GM12878 (cell line): ENCODE measurements around the gene CLDN10. TPM values are rescaled to one million over a fixed set of nuclear protein-coding genes. Genes with fewer than 3 reads are reported as not detected.

Experiments used
- ATAC-seq: fragments of 200-7000 bp; cut with Tn5 transposase; 3 replicates; pipeline ENCODE4 v1.9.1; 2020; ENCODE audit warnings: mild to moderate bottlenecking, moderate library complexity
- BruUV-seq: library from RNA; stranded (reverse); fragments of 400-500 nt; replicated peaks from 2 replicates; lab custom pipeline; 2021; lab: Mats Ljungman, UMichigan
- CTCF ChIA-PET: fragments of 300-600 bp; sonication (Branson Sonifier 250); formaldehyde crosslinking; extraction: SDS; loops from one replicate; lab custom pipeline; 2021; ENCODE audit warnings: inconsistent platforms; lab: Yijun Ruan, JAX
- POLR2A ChIA-PET: fragments of 350-600 bp; formaldehyde crosslinking; extraction: SDS; loops from one replicate; lab custom pipeline; 2021; ENCODE audit warnings: inconsistent platforms; lab: Charles Lee
- RAD21 ChIA-PET: fragments of 300-600 bp; sonication (Branson Sonifier 250); formaldehyde crosslinking; loops from one replicate; lab custom pipeline; 2023; ENCODE audit warnings: antibody characterized with exemption; ENCODE audit not compliant: unreplicated experiment; lab: Charles Lee
- SMC1A ChIA-PET: fragments of 300-600 bp; sonication (Branson Sonifier 250); formaldehyde crosslinking; loops from one replicate; lab custom pipeline; 2023; ENCODE audit not compliant: unreplicated experiment, uncharacterized antibody; lab: Charles Lee
- DNase-seq: peaks from one replicate; pipeline ENCODE4 v3.0.0-alpha.2; 2011; ENCODE audit warnings: low read depth, low spot score
- FAIRE-seq: peaks from 3 replicates; lab custom pipeline; 2011; peaks lifted over from hg19 to GRCh38; lab: Jason Lieb, UNC
- H2AFZ ChIP-seq: 2 replicates; pipeline ENCODE4 v1.6.0; 2011; ENCODE audit warnings: low read depth, low read length, control low read depth; ENCODE audit not compliant: control insufficient read depth
- H3K27ac ChIP-seq: 2 replicates; pipeline ENCODE4 v1.5.1; 2011; ENCODE audit warnings: control low read depth; ENCODE audit not compliant: control insufficient read depth, insufficient read depth
- H3K27me3 ChIP-seq, 2 experiments: replicated peaks in 1 of 2; 2 replicates each; pipeline versions ENCODE4 v1.6.0 to v1.6.1; 2011; ENCODE audit warnings: low read length in 1 of 2; ENCODE audit not compliant: control insufficient read depth in 2 of 2, insufficient read depth in 2 of 2
- H3K36me3 ChIP-seq, 2 experiments: 2 replicates each; pipeline ENCODE4 v1.5.1; 2011; ENCODE audit warnings: low read length in 1 of 2; ENCODE audit not compliant: control insufficient read depth in 2 of 2, insufficient read depth in 2 of 2
- H3K4me1 ChIP-seq: 2 replicates; pipeline ENCODE4 v1.6.1; 2011; ENCODE audit warnings: mild to moderate bottlenecking, low read length, moderate library complexity, mixed read lengths; ENCODE audit not compliant: control insufficient read depth, insufficient read depth
- H3K4me2 ChIP-seq: 2 replicates; pipeline ENCODE4 v1.6.0; 2011; ENCODE audit warnings: control low read depth; ENCODE audit not compliant: control insufficient read depth, insufficient read depth
- H3K4me3 ChIP-seq: fragments of 200-600 bp; sonication (generic); 2 replicates; pipeline ENCODE4 v1.5.1; 2016
- H3K79me2 ChIP-seq: 2 replicates; pipeline ENCODE4 v1.6.0; 2011; ENCODE audit warnings: low read length; ENCODE audit not compliant: control insufficient read depth, insufficient read depth
- H3K9ac ChIP-seq: 2 replicates; pipeline ENCODE4 v1.8.0; 2011; ENCODE audit warnings: low read length, control low read depth, mixed read lengths; ENCODE audit not compliant: control insufficient read depth, insufficient read depth
- H3K9me3 ChIP-seq: replicated peaks from 3 replicates; pipeline ENCODE4 v1.5.1; 2011; ENCODE audit warnings: mild to moderate bottlenecking, low read length; ENCODE audit not compliant: control insufficient read depth, insufficient read depth
- H4K20me1 ChIP-seq: 2 replicates; pipeline ENCODE4 v1.6.0; 2011; ENCODE audit not compliant: control insufficient read depth, insufficient read depth
- ATF2 ChIP-seq: IDR thresholded peaks from 2 replicates; pipeline ENCODE4 v1.6.1; 2012; ENCODE audit warnings: low read length, inconsistent platforms
- BCL11A ChIP-seq: IDR thresholded peaks from 2 replicates; pipeline ENCODE4 v1.6.1; 2011; ENCODE audit warnings: low read depth, low read length
- CBFB ChIP-seq: IDR thresholded peaks from 2 replicates; pipeline ENCODE4 v1.6.1; 2016; ENCODE audit warnings: antibody characterized with exemption, low read depth
- CHD1 ChIP-seq: IDR thresholded peaks from 2 replicates; pipeline ENCODE4 v1.6.1; 2012; ENCODE audit warnings: low read depth, low read length, improper control_type of control experiment
- CHD2 ChIP-seq: IDR thresholded peaks from 2 replicates; pipeline ENCODE4 v1.6.1; 2011; ENCODE audit warnings: low read depth, low read length, improper control_type of control experiment, borderline replicate concordance
- ELK1 ChIP-seq: IDR thresholded peaks from 2 replicates; pipeline ENCODE4 v1.6.1; 2012; ENCODE audit warnings: low read depth, low read length, improper control_type of control experiment
- ESRRA ChIP-seq: IDR thresholded peaks from 2 replicates; pipeline ENCODE4 v1.6.1; 2012; ENCODE audit warnings: mild to moderate bottlenecking, low read length, improper control_type of control experiment
- FOXM1 ChIP-seq: IDR thresholded peaks from 2 replicates; pipeline ENCODE4 v1.6.1; 2012; ENCODE audit warnings: low read depth, mild to moderate bottlenecking, inconsistent platforms, low read length, moderate library complexity
- HCFC1 ChIP-seq: fragments of 150-350 bp; IDR thresholded peaks from 2 replicates; pipeline ENCODE4 v1.6.1; 2014; ENCODE audit warnings: low read length
- HDAC6 ChIP-seq: fragments of 200-600 bp; sonication (generic); IDR thresholded peaks from one replicate; pipeline ENCODE4 v1.8.0; 2017; ENCODE audit warnings: antibody characterized with exemption; ENCODE audit not compliant: unreplicated experiment
- IRF3 ChIP-seq: fragments of 450-650 bp; IDR thresholded peaks from 2 replicates; pipeline ENCODE4 v1.6.1; 2014; ENCODE audit warnings: mild to moderate bottlenecking
- KDM1A ChIP-seq: fragments of 200-600 bp; sonication (generic); IDR thresholded peaks from 2 replicates; pipeline ENCODE4 v1.6.1; 2016; ENCODE audit warnings: borderline replicate concordance
- NRF1 ChIP-seq: conservative IDR thresholded peaks from 2 replicates; pipeline ENCODE4 v1.6.1; 2011; ENCODE audit warnings: mild to moderate bottlenecking, low read depth, low read length, improper control_type of control experiment
- PAX8 ChIP-seq: fragments of 450-650 bp; IDR thresholded peaks from 2 replicates; pipeline ENCODE4 v1.6.1; 2017; ENCODE audit warnings: mild to moderate bottlenecking, moderate library complexity
- SREBF1 ChIP-seq: IDR thresholded peaks from 2 replicates; pipeline ENCODE4 v1.6.1; 2012; ENCODE audit warnings: mild to moderate bottlenecking, low read length
- WGBS: methylation state at CpG from one replicate; pipeline ENCODE4 v1.1.6; 2016; ENCODE audit warnings: low lambda C conversion rate; ENCODE audit not compliant: insufficient replicate concordance, insufficient coverage; ENCODE audit errors: missing lambda C conversion rate; 5-methylcytosine and 5-hydroxymethylcytosine counted together
- in situ Hi-C: fragments of 300-500 bp; cut with MboI; formaldehyde crosslinking; loops from 9 replicates; pipeline ENCODE4 v1.14.3; 2018; ENCODE audit warnings: mixed read lengths
- intact Hi-C: fragments of 100-400 bp; cut with micrococcal nuclease; formaldehyde crosslinking; loops from one replicate; pipeline ENCODE4 v1.14.2; 2022; ENCODE audit not compliant: unreplicated experiment
- polyA plus RNA-seq, 11 experiments: library from polyadenylated mRNA; depleted of rRNA in 4 of 11; unstranded in 6 of 11; stranded (reverse) in 5 of 11; fragments of >200 nt; fragmentation: Nextera tagmentation in 4 of 11; fragmentation: Illumina TruSeq in 1 of 11; extraction: Ambion mirVana in 4 of 11; extraction: Trizol in 1 of 11; gene quantifications; 1 replicate in 1 of 11; 2 replicates in 10 of 11; pipeline versions ENCODE4 v1.2.1 to v1.2.3, GENCODE V29; 2011 to 2016; ENCODE audit warnings: inconsistent platforms in 2 of 11, missing spikeins in 2 of 11, low read depth in 1 of 11
- total RNA-seq, 4 experiments: library from RNA; depleted of rRNA in 3 of 4; stranded (reverse); fragments of >200 nt in 3 of 4; fragmentation: Illumina TruSeq in 1 of 4; extraction: Trizol in 1 of 4; gene quantifications; 2 replicates each; pipeline versions ENCODE4 v1.2.1 to v1.2.3, GENCODE V29; 2013 to 2021

Gene CLDN10
- total and polyA plus RNA-seq, 10 of the 15 experiments (the other 5 are each of a cell fraction or from before 2014, with no cell fraction given), result not detected

- Histone ChIP-seq H4K20me1 (no peaks in the 10 kb centered on the region), H3K27me3 (0 out of 4 replicates have a peak, but pooled peaks cover 0 to 5% of the 10 kb centered on the region in 2 experiments), H3K27ac (no peak overlapping the region), H3K4me3 (no peak overlapping the region), H3K4me1 (no peaks in the 10 kb centered on the region), H2AFZ (no peak overlapping the region), H3K79me2 (no peaks in the 10 kb centered on the region), H3K36me3 (no peaks in the 10 kb centered on the region), H3K4me2 (no peak overlapping the region), H3K9ac (no peak overlapping the region), H3K9me3 (no peaks in the 10 kb centered on the region; the same call in 2 of the 3 replicates)
- SMC1A ChIA-PET, result interaction anchor here (1.4 to 5.3 kb wide), 2 partner anchors 127 to 300 kb away, joined by 4 to 51 read pairs; no protein-coding TSS in a partner anchor
- RAD21 ChIA-PET, result interaction anchor here (1.3 to 1.9 kb wide), 2 partner anchors 40 to 300 kb away, joined by 3 to 7 read pairs; no protein-coding TSS in a partner anchor
- DNase-seq, result no peak
- no TSS peak for BruUV-seq
- in situ Hi-C loops (no loop called here), intact Hi-C loops (no loop called here)
- CTCF ChIA-PET, result interaction anchor here (1.0 to 1.1 kb wide), 2 partner anchors 86 to 127 kb away, joined by 3 read pairs; no protein-coding TSS in a partner anchor
- POLR2A ChIA-PET, result no interaction called here
- WGBS, result 59% methylated on average over 7 of the region's 7 CpGs
- no peak for ATAC-seq
- TF ChIP-seq PAX8, result no peak
- TF ChIP-seq KDM1A, result no peak
- TF ChIP-seq CHD1, result no peak
- no peak for TF ChIP-seq NRF1
- no peak for TF ChIP-seq CBFB
- no peak for TF ChIP-seq SREBF1
- no peak for TF ChIP-seq ESRRA
- no peak for TF ChIP-seq HDAC6
- no peak for TF ChIP-seq FOXM1
- TF ChIP-seq BCL11A, result no peak
- TF ChIP-seq ELK1, result no peak
- no peak for TF ChIP-seq HCFC1
- no peak for TF ChIP-seq ATF2
- no peak for TF ChIP-seq IRF3
- no peak for TF ChIP-seq CHD2
- FAIRE-seq, result no peak
Measured at GRCh38 chr13:95533545-95534160, 18.9 kb upstream of the CLDN10 start.
